ENCODE measurements around the gene LGALS9.
"Not testable (repeated sequence)": the region's sequence is repeated elsewhere in the genome, so short reads cannot be mapped to it uniquely, and the experiment has no call there.

The LGALS9 gene

DNA sequence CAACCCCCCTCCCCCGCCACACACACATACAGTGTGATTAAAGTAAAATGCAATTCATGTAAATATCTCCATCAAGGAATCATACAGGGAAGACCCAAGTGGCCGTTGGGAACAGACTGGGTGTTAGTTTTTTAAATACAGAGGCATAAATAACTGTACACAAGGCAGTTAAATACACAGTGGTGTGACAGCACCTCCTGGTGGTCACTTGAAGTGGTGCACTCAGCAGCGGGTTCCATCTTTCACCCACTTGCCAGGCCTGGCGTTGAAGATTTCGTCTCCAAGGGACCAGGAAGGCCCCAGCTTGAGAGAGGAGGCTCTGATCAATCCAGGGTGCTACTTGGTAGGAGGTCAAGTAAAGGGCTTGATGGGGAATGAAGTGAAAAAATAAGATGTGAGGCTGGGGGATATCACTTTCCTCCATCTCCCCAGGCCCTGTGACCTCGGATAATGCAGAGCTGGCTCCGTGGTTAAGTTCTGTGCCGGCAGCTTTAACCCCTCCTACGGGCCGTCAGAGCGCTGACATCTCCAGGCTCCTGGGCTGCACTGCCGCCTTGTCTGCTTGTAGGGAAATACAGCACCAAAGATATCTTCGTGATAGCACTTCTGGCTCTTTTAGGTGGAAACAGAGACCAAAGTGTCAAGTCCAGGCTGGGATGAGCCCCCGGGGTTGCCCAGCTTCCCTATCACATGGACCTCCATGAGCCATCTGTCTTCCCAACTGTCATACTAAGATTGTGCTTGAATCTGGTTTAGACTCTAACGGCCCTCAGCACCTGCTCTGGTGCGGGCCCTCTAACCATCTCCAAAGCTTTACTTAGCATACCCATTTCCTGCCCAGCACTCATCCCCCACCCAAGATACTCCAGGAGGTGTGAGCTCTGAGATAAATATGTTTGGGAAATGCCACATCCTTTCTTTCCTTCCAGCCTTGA is 20.7 kb downstream of the LGALS9 start:
- TF ChIP-seq, protein P1, sequence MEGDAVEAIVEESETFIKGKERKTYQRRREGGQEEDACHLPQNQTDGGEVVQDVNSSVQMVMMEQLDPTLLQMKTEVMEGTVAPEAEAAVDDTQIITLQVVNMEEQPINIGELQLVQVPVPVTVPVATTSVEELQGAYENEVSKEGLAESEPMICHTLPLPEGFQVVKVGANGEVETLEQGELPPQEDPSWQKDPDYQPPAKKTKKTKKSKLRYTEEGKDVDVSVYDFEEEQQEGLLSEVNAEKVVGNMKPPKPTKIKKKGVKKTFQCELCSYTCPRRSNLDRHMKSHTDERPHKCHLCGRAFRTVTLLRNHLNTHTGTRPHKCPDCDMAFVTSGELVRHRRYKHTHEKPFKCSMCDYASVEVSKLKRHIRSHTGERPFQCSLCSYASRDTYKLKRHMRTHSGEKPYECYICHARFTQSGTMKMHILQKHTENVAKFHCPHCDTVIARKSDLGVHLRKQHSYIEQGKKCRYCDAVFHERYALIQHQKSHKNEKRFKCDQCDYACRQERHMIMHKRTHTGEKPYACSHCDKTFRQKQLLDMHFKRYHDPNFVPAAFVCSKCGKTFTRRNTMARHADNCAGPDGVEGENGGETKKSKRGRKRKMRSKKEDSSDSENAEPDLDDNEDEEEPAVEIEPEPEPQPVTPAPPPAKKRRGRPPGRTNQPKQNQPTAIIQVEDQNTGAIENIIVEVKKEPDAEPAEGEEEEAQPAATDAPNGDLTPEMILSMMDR (IDR thresholded peaks at IDR 0.05; ENCODE audit: control insufficient read depth, insufficient read depth, low read depth, low read length, missing control alignments), result peak; percentile 69
- H3K4me3 ChIP-seq (ENCODE audit: control insufficient read depth, low read depth, low read length), result no peak overlapping the region
- DNase-seq (ENCODE audit: low read depth), result no peak

DNA sequence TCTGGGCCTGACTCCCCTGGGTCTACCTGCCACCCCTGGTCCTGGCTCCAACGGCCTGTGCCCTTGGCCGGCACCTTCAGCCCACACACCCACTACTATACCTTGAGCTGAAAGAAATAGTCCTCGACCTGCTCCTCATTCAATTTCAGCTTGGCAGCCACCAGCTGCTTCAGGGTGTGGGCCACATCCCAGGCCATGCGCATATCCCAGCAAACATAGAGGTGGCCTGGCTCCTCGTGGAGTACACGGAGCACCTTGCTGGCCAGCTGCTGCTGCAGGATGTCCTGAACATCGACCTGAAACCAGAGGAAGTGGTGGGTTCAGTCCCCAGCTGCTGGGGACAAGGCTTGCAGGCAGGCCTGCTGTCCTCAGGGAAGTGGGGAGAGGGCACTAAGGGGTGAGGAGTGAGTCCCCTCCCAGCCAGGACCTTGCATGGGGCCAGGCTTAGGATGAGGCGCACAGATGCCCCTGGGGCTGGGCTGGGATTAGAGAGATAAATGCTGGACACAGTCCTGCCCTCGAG is 22.5 kb downstream of the LGALS9 start:
- not testable (repeated sequence) for H3K4me3 ChIP-seq (ENCODE audit: control insufficient read depth, low read depth, low read length); DNase-seq (ENCODE audit: low read depth)

DNA sequence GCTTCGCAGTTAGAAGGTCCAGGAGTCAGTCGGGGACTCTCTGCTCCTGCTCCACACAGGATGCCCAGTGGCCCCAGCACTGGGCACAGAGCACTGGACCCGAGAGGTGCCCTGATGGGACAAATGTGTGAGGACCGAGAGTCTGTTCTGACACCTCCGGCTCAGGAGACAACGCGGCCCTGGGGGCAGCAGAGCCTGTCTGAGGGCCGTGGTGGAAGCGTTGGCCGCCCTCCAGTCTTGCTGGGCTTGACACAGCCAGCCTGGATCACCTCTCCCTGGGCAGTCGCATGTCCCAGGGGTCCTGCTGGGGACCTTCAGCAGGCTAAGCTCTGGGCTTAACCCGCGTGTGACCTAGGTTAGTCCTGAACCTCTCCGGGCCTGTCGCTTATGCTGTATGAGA is 23.1 kb downstream of the LGALS9 start:
- H3K4me3 ChIP-seq (ENCODE audit: control insufficient read depth, low read depth, low read length), result no peak overlapping the region
- DNase-seq (ENCODE audit: low read depth), result no peak
- TF ChIP-seq, protein P1 (IDR thresholded peaks at IDR 0.05; ENCODE audit: control insufficient read depth, insufficient read depth, low read depth, low read length, missing control alignments), result no peak

DNA sequence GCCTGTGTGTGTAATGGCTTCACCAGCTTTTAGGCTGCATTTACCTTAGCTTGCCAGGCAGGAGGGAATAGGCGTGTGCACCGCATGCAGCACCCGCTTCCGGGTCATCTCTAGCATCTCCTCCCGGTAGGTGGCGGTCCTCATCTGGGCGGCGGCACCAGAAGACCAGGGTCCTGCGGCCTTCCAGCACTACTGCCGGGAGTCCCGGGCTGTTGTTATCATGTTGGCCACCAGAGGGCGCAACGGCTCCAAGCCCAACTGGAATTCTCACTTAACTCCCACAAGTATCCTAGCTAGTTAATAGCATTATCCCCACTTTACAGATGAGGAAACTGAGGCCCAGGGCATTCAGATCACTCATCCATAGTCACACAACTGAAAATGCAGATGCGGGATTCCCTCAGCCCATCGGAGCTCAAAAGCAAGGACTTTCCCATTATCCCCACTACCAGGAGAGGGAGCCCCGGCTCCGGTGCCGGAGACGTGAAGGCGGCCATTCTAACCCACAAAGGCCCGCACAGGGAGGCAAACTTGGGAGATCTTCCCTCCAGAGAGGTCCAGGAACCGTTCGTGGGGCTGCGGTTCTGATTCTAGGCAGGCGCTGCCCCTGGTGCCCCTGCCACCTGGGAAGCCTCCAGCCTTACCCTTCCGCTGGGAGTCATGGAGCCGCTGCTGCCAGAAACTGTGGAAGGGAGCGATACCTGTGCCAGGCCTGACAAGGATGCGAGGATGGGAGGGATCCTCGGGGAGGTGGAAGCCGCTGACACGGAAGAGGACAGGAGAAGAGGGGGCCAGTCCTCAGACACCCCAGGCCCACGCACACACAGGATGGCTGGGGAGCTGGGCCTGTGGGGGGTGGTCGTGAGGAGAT is 23.9 kb downstream of the LGALS9 start:
- no peak for DNase-seq (ENCODE audit: low read depth)
- TF ChIP-seq, protein P1 (IDR thresholded peaks at IDR 0.05; ENCODE audit: control insufficient read depth, insufficient read depth, low read depth, low read length, missing control alignments), result peak; percentile 83
- H3K4me3 ChIP-seq (ENCODE audit: control insufficient read depth, low read depth, low read length), result no peak overlapping the region

DNA sequence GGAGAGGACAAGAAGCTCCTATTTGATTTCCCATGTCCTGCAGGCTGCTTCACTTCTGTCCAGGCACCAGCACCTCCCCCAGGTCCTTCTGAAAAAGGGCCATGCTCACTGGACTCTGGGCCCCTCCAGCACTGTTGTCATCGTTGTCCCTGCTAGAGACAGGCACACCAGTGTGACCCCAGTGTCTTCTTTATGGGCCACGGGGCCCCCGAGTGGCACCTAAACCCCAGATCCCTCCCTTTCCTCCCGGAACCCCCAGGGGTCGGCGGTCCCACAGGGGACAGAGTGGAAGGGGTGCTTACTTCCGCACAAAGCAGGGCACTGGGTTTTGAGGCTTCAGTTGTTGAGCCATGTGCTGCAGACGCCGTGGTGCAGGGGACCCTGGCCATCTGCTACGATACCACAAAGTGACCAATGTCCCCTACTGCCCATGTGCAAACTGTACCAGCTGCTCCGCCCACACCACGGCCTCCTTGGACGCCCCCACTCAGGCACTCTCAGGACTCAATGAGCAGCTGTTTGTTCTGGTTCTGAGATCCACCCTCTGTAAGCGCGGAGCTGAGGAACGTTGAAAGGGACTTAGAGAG is 24.6 kb downstream of the LGALS9 start:
- not testable (repeated sequence) for DNase-seq (ENCODE audit: low read depth); H3K4me3 ChIP-seq (ENCODE audit: control insufficient read depth, low read depth, low read length)

DNA sequence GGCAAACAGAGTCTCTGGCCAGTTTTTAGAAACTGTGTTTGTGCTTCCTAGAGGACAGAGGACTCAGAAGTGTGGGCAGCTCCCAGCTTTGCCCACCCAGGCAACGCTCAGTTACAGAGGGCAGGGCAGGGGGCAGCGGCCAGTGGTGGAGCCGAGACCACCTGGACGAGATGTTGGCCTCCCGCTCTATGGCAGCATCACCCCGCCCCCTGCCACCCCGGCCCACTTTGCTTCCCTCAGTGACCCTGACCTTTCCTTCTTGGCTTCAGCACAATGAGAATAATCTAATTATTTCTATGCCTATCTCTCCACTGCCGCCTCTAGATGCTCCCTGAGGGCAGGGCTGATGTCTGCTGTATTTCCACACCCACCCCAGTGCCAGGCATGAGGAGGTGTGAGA is 25.6 kb downstream of the LGALS9 start:
- not testable (repeated sequence) for H3K4me3 ChIP-seq (ENCODE audit: control insufficient read depth, low read depth, low read length); DNase-seq (ENCODE audit: low read depth)

DNA sequence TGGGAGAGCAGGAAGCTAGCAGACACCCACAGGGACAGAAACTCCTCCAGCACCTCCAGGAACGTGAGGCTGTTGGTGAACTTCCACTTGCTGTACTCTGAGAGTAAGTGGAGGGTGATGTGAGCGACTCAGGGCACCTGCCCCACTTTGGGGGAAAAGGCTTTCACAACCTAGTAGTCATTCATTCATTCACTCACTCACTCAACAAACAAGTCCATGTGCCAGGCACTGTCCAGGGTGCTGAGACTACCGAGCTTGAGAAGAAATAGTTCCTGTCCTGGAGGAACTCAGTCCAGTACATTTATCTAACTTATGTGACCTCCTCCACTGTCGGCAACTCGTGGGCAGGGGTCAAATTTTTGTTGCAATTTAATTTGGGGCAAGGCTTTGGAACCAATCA is 26.6 kb downstream of the LGALS9 start:
- H3K4me3 ChIP-seq (ENCODE audit: control insufficient read depth, low read depth, low read length), result no peak overlapping the region
- TF ChIP-seq, protein P1 (IDR thresholded peaks at IDR 0.05; ENCODE audit: control insufficient read depth, insufficient read depth, low read depth, low read length, missing control alignments), result no peak
- DNase-seq (ENCODE audit: low read depth), result no peak

DNA sequence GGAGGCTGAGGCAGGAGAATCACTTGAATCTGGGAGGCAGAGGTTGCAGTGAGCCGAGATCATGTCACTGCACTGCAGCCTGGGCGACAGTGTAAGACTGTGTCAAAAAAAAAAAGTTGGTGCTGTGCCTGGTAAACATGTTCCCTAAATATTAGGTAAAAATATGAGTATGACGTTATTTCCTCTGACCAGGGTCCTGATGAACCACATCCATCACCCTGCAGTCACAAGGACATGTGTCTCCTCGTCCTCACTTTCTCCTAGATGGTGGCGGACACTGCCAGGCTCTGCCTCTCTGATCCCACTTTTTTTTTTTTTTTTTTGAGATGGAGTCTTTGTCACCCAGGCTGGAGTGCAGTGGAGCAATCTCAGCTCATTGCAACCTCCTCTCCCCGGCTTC is 28.7 kb downstream of the LGALS9 start:
- no peak for DNase-seq (ENCODE audit: low read depth)
- H3K4me3 ChIP-seq (ENCODE audit: control insufficient read depth, low read depth, low read length), result no peak overlapping the region
- TF ChIP-seq, protein P1 (IDR thresholded peaks at IDR 0.05; ENCODE audit: control insufficient read depth, insufficient read depth, low read depth, low read length, missing control alignments), result no peak

All from AG09309 (cell line).